Measurements from ENCODE around the gene KLHDC10.

The KLHDC10 gene

GRCh38 chr7:130131964-130132875 is 61.9 kb downstream of the KLHDC10 start:
- DNase-seq (ENCODE audit: low read depth) = no peak
- TF ChIP-seq, protein P1, sequence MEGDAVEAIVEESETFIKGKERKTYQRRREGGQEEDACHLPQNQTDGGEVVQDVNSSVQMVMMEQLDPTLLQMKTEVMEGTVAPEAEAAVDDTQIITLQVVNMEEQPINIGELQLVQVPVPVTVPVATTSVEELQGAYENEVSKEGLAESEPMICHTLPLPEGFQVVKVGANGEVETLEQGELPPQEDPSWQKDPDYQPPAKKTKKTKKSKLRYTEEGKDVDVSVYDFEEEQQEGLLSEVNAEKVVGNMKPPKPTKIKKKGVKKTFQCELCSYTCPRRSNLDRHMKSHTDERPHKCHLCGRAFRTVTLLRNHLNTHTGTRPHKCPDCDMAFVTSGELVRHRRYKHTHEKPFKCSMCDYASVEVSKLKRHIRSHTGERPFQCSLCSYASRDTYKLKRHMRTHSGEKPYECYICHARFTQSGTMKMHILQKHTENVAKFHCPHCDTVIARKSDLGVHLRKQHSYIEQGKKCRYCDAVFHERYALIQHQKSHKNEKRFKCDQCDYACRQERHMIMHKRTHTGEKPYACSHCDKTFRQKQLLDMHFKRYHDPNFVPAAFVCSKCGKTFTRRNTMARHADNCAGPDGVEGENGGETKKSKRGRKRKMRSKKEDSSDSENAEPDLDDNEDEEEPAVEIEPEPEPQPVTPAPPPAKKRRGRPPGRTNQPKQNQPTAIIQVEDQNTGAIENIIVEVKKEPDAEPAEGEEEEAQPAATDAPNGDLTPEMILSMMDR (IDR thresholded peaks at IDR 0.05; ENCODE audit: low read depth, low read length, missing control alignments) = no peak
- H3K4me3 ChIP-seq (ENCODE audit: low read depth, low read length) = no peak overlapping the region

GRCh38 chr7:130133029-130133782 is 62.9 kb downstream of the KLHDC10 start:
- TF ChIP-seq, protein P1 (IDR thresholded peaks at IDR 0.05; ENCODE audit: low read depth, low read length, missing control alignments) = no peak

DNA sequence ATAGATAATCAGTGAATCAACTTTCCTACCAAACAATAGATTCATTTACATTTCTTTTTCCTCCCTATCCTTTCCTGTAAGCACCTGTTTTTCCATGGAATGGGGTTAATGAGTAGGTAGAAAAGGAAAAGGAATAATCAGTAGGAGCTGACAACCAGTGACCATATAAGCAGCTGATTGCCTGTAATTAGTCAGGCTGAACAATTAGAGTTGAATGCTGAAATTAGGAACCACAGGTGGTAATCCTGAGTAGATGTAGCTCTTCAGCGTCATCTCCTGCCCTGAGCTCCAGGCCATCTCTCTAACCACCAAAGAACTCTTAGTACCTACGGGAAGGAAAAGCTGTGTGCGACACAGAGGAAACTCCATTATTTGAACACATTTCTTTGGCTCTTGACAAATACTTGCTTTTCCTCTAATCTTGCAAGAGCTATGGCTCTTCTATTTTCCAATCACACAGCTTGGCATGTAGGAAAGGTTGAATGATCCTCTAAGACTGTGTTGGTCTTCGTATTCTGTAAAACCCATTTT is 63.8 kb downstream of the KLHDC10 start:
- no peak for DNase-seq (ENCODE audit: low read depth)
- no peak overlapping the region for H3K4me3 ChIP-seq (ENCODE audit: low read depth, low read length)
- TF ChIP-seq, protein P1 (IDR thresholded peaks at IDR 0.05; ENCODE audit: low read depth, low read length, missing control alignments) = no peak

More at GRCh38 chr7:130133029-130133782, 62.9 kb downstream of the KLHDC10 start:
- DNase-seq (ENCODE audit: low read depth) = no peak
- H3K4me3 ChIP-seq (ENCODE audit: low read depth, low read length) = no peak overlapping the region

GRCh38 chr7:130134726-130135125 is 64.4 kb downstream of the KLHDC10 start:
- no peak overlapping the region for H3K4me3 ChIP-seq (ENCODE audit: low read depth, low read length)
- TF ChIP-seq, protein P1 (IDR thresholded peaks at IDR 0.05; ENCODE audit: low read depth, low read length, missing control alignments) = no peak
- DNase-seq (ENCODE audit: low read depth) = no peak

GRCh38 chr7:130135208-130136205 is 65.2 kb downstream of the KLHDC10 start:
- H3K4me3 ChIP-seq (ENCODE audit: low read depth, low read length) = no peak overlapping the region
- TF ChIP-seq, protein P1 (IDR thresholded peaks at IDR 0.05; ENCODE audit: low read depth, low read length, missing control alignments) = no peak
- DNase-seq (ENCODE audit: low read depth) = no peak

- no peak overlapping the region for H3K4me3 ChIP-seq (ENCODE audit: low read depth, low read length)
- TF ChIP-seq, protein P1 (IDR thresholded peaks at IDR 0.05; ENCODE audit: low read depth, low read length, missing control alignments) = no peak
- no peak for DNase-seq (ENCODE audit: low read depth)
These were observed 66.3 kb downstream of the KLHDC10 start for GRCh38 chr7:130136579-130137167.
